Common myeloid progenitor, CD34-positive (primary cell): ENCODE results near the gene TECTA.

Source experiments
- CTCF ChIA-PET: fragments of 350-600 bp; sonication (Branson Sonifier 250); formaldehyde crosslinking; loops from one replicate; lab custom pipeline; 2021; ENCODE audit warnings: antibody characterized with exemption; lab: Charles Lee
- POLR2A ChIA-PET: fragments of 350-600 bp; sonication (Branson Sonifier 250); formaldehyde crosslinking; loops from one replicate; lab custom pipeline; 2021; ENCODE audit warnings: antibody characterized with exemption; lab: Charles Lee
- DNase-seq, 3 donors: peaks; one replicate each; pipeline versions ENCODE4 v3.0.0 to v3.0.0-alpha.2; 2013
- H3K27ac ChIP-seq, 2 experiments: 1 replicate in 1 of 2; 2 replicates in 1 of 2; pipeline ENCODE4 v1.7.0; 2013; ENCODE audit warnings: inconsistent platforms in 2 of 2, low read length in 2 of 2, mild to moderate bottlenecking in 2 of 2, low read depth in 1 of 2, moderate library complexity in 1 of 2; ENCODE audit not compliant: severe bottlenecking in 2 of 2, insufficient read depth in 1 of 2, poor library complexity in 1 of 2
- H3K27me3 ChIP-seq, 5 experiments: replicated peaks in 2 of 5; 1 replicate in 3 of 5; 2 replicates in 2 of 5; pipeline versions ENCODE4 v1.6.1 to v1.7.0; 2013; ENCODE audit warnings: low read length in 4 of 5, mild to moderate bottlenecking in 2 of 5, moderate library complexity in 2 of 5, inconsistent platforms in 1 of 5; ENCODE audit not compliant: insufficient read depth in 5 of 5, control insufficient read depth in 4 of 5
- H3K36me3 ChIP-seq, 4 experiments: 1 replicate in 2 of 4; 2 replicates in 2 of 4; pipeline versions ENCODE4 v1.6.1 to v1.7.0; 2013; ENCODE audit warnings: low read length in 3 of 4, control low read depth in 1 of 4, mild to moderate bottlenecking in 1 of 4; ENCODE audit not compliant: control insufficient read depth in 4 of 4, insufficient read depth in 4 of 4
- H3K4me1 ChIP-seq, 4 experiments: 1 replicate in 3 of 4; 2 replicates in 1 of 4; pipeline versions ENCODE4 v1.6.1 to v1.7.1; 2013; ENCODE audit warnings: low read length in 3 of 4, mild to moderate bottlenecking in 3 of 4, control low read depth in 1 of 4, inconsistent platforms in 1 of 4, moderate library complexity in 1 of 4; ENCODE audit not compliant: control insufficient read depth in 4 of 4, insufficient read depth in 4 of 4; ENCODE audit errors: control extremely low read depth in 1 of 4
- H3K4me3 ChIP-seq, 7 experiments: 1 replicate in 4 of 7; 2 replicates in 3 of 7; pipeline versions ENCODE4 v1.5.1 to v1.7.0; 2013; ENCODE audit warnings: mild to moderate bottlenecking in 7 of 7, low read length in 6 of 7, moderate library complexity in 6 of 7, inconsistent platforms in 2 of 7, low read depth in 2 of 7, control low read depth in 1 of 7; ENCODE audit not compliant: insufficient read depth in 4 of 7, control insufficient read depth in 1 of 7; ENCODE audit errors: extremely low read depth in 1 of 7
- H3K9me3 ChIP-seq, 5 experiments: 1 replicate in 4 of 5; 2 replicates in 1 of 5; pipeline versions ENCODE4 v1.6.1 to v1.7.1; 2013; ENCODE audit warnings: low read length in 4 of 5, mild to moderate bottlenecking in 2 of 5, inconsistent platforms in 1 of 5, low read depth in 1 of 5, moderate library complexity in 1 of 5; ENCODE audit not compliant: control insufficient read depth in 4 of 5, insufficient read depth in 2 of 5; ENCODE audit errors: control extremely low read depth in 1 of 5
- WGBS: methylation state at CpG from one replicate; pipeline ENCODE4 v1.1.5; 2013; ENCODE audit not compliant: insufficient coverage; 5-methylcytosine and 5-hydroxymethylcytosine counted together

The TECTA gene

DNA sequence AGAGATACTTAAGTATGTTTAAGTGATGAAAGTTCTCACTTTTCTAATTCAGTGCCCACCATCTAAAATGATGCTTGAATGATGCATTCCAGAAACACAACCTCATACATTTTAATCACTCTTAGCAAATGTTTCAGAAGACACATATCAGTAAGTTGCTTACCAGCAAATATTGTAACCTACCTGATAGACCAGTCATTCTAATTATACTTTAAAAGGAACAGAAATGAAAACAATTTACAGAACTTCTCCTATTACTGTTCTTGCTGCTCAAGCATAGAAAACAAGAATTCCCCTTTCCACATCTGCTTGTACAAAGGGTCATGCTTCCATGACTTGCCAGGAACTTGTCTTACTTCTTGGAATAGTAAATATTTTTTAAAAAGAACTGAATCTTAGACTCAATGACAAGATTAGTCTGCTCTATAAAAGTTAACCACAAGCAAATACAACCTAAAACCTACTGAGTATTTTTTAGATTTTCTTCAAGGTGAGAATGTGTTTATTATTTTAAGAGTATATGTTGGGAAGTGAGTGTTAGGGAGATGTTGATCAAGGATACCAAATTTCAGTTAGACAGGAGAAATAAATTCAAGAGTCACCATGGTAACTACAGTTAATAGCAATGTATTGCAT is 109.5 kb downstream of the TECTA start:
- peaks cover 0 to 7% (median 3%) of the 10 kb centered on the region in 4 experiments for H3K4me1 ChIP-seq
- no peak overlapping the region for H3K27ac ChIP-seq
- ChIA-PET POLR2A (no interaction called here), CTCF (no interaction called here)
- H3K27me3 ChIP-seq: no peaks in the 10 kb centered on the region
- no peak for DNase-seq
- no peaks in the 10 kb centered on the region for H3K36me3 ChIP-seq
- no peak overlapping the region for H3K4me3 ChIP-seq
- H3K9me3 ChIP-seq: no peaks in the 10 kb centered on the region

DNA sequence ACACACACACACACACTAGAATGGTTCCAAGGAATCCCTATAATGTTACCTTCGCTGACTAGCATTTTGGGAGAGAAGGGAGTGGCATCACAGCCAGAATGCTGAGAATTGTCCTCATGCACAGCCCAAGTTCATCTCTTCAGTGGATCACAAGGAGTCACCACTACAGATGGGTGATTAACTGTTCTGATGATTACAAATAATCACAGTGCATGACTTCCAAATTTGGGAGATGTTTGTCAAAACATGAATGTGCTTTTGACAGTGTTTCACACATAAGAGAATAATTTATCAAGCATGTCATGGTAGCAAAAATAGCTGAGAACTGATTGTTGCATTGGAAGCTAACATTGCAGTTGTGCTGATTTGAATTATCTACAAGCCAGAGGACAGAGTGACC is 110.6 kb downstream of the TECTA start:
- Histone ChIP-seq H3K27ac (no peak overlapping the region), H3K4me3 (no peak overlapping the region), H3K36me3 (no peaks in the 10 kb centered on the region), H3K9me3 (no peaks in the 10 kb centered on the region), H3K27me3 (no peaks in the 10 kb centered on the region), H3K4me1 (peaks cover 0 to 7% (median 3%) of the 10 kb centered on the region in 4 experiments)
- DNase-seq: no peak
- 100% methylated on average over 1 of the region's 1 CpG for WGBS
- POLR2A ChIA-PET: no interaction called here
- CTCF ChIA-PET: no interaction called here

DNA sequence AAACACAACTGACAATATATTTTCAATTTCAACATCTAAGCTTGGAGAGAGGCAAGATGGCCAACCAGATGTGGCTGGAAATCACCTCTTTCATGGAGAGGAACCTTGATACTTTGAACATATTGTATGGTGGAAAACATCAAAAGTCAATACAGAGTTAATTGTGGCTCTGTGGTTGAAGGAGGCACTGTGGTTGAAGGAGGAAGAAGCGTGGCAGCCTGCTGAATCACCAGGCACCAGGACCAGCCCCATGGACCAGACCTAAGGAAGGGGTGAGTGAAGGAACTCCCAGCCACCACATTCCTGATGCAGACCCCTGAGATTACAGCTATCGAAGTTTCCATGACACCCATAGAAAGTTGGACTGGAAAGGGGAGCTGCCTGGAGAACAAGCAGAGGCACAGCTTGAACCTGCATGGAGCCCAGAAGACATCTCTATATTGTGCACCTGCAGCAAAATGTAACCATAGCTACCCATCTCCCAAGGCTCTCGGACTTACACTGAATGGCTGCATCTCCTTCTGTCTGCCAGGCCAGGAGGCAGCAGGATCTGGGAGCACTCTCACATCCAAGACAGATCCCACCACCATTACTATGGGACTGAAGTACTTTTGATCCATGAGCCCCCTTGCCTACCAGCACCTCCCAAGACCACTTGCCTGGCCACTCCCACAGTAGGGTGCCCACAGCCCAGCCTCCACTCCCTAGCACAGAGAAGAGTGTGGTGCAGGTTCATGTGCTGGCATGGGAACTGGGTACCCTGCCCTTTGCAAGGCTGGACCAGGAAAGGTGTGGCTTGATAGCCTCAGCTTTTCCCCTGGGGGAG is 111.7 kb downstream of the TECTA start:
- Histone ChIP-seq H3K4me3 (no peak overlapping the region), H3K4me1 (peaks cover 0 to 7% (median 3%) of the 10 kb centered on the region in 4 experiments), H3K27me3 (no peaks in the 10 kb centered on the region), H3K27ac (no peak overlapping the region), H3K9me3 (no peaks in the 10 kb centered on the region), H3K36me3 (no peaks in the 10 kb centered on the region)
- 33% methylated on average over 2 of the region's 3 CpGs for WGBS
- POLR2A ChIA-PET: no interaction called here
- CTCF ChIA-PET: interaction anchor here (0.6 kb wide), 1 partner anchor 18 kb away, joined by 3 read pairs; no protein-coding TSS in a partner anchor
- peak; percentile 4 to 69 (median 67) for DNase-seq

DNA sequence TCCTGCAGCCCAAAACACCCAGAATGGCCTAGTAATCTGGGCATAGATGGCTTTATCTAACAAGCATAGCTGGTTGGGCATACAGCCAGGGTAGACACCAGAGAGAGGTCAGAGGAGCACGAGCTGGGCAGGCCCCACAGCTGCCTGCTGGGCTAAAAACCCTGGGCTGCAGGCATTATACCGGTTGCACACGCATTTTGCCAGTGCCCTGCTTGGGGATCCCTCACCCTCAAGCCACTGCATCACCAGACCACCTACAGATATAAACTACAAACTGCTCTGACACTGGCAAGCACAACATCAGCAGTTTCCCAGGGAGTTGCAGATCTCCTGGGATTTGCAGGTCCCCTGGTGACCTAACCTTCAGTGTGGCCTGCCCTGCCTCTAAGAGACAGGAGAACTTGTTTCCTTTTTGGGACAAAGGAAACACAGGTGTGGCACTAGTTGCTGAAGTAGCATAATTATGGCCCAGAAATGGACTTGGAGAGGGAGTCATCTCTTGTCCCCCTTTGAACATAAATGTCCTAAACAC is 112.4 kb downstream of the TECTA start:
- ChIA-PET CTCF (no interaction called here), POLR2A (no interaction called here)
- no peak overlapping the region for H3K27ac ChIP-seq
- H3K4me1 ChIP-seq: peaks cover 0 to 7% (median 3%) of the 10 kb centered on the region in 4 experiments
- WGBS: 69% methylated on average over 3 of the region's 3 CpGs
- H3K27me3 ChIP-seq: no peaks in the 10 kb centered on the region
- no peaks in the 10 kb centered on the region for H3K9me3 ChIP-seq
- no peak overlapping the region for H3K4me3 ChIP-seq
- no peaks in the 10 kb centered on the region for H3K36me3 ChIP-seq
- DNase-seq: no peak

DNA sequence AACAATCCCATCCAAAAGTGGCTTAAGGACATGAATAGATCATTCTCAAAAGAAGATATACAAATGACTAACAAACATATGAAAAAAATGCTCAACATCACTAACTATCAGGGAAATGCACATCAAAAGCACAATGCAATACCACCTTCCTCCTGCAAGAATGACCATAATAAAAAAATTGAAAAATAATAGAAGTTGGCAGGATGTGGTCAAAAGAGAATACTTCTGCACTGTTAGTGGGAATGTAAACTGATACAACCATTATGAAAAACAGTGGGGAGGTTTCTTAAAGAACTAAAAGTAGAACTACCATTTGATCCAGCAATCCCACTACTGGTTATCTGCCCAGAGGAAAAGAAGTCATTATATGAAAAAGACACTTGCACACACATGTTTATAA is 113.8 kb downstream of the TECTA start:
- Histone ChIP-seq H3K27me3 (no peaks in the 10 kb centered on the region), H3K36me3 (no peaks in the 10 kb centered on the region), H3K27ac (no peak overlapping the region), H3K9me3 (no peaks in the 10 kb centered on the region), H3K4me3 (no peak overlapping the region), H3K4me1 (peaks cover 0 to 7% (median 3%) of the 10 kb centered on the region in 4 experiments)
- ChIA-PET CTCF (no interaction called here), POLR2A (no interaction called here)
- no peak for DNase-seq

DNA sequence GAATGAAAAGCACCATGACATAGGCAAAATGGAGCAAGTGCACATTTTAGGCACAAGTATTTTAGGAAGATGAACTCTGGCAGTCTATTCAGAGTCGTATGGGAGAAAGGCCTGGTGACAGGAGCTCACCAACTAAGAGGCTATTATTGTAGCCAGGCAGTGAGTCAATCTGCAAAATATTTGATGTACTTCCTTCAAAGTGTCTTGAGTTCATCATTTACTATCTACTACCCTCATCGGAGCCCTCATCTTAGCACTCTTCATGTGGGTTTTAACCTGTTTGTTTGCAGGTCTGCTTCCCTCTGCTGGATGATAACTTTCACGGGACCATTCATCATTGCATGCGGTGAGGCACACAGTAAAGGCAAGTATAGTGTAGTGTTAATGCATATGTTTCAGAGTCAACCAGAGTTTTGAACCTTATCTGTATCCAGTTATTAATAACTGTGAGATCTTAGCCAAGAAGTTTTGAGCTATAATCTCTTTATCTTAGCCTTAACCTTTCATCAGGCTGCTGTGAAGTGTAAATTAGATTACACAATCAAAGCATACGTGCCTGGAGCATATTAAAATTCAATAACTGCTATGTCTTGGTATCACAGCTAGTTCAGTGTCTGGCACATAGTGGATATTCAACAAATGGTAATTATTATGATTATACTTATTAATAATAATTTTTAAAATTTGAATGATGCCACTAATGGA is 120.6 kb downstream of the TECTA start:
- H3K4me3 ChIP-seq: no peak overlapping the region
- peaks cover 0 to 3% (median 0%) of the 10 kb centered on the region in 5 experiments for H3K9me3 ChIP-seq
- DNase-seq: no peak
- no peaks in the 10 kb centered on the region for H3K4me1 ChIP-seq
- no peak overlapping the region for H3K27ac ChIP-seq
- ChIA-PET POLR2A (no interaction called here), CTCF (no interaction called here)
- H3K27me3 ChIP-seq: peaks cover 0 to 9% (median 0%) of the 10 kb centered on the region in 5 experiments
- WGBS: 67% methylated on average over 2 of the region's 5 CpGs
- no peaks in the 10 kb centered on the region for H3K36me3 ChIP-seq
